GM12875 (cell line): Measurements from ENCODE around the gene OBSCN.
"Not testable (repeated sequence)": the region's sequence is repeated elsewhere in the genome, so short reads cannot be mapped to it uniquely, and the experiment has no call there.

Experiments used
- H3K4me3 ChIP-seq: one replicate; pipeline ENCODE4 v1.5.1; 2011; ENCODE audit warnings: low read depth, low read length, control low read depth
- CTCF ChIP-seq: IDR thresholded peaks from 2 replicates; pipeline ENCODE4 v1.5.1; 2011; ENCODE audit warnings: low read depth, mild to moderate bottlenecking, control low read depth, inconsistent platforms, low read length, moderate library complexity, borderline replicate concordance; ENCODE audit not compliant: insufficient read depth

The OBSCN gene

GRCh38 chr1:228168563-228169270 is 39.1 kb upstream of the OBSCN start:
- TF ChIP-seq CTCF = no peak

GRCh38 chr1:228169345-228169744 is 38.5 kb upstream of the OBSCN start:
- no peak for TF ChIP-seq CTCF
- no peak overlapping the region for H3K4me3 ChIP-seq

More at GRCh38 chr1:228168563-228169270, 39.1 kb upstream of the OBSCN start:
- no peak overlapping the region for H3K4me3 ChIP-seq

GRCh38 chr1:228170666-228171065 is 37.2 kb upstream of the OBSCN start:
- no peak overlapping the region for H3K4me3 ChIP-seq
- no peak for TF ChIP-seq CTCF

GRCh38 chr1:228171221-228171891 is 36.5 kb upstream of the OBSCN start:
- TF ChIP-seq CTCF = no peak
- H3K4me3 ChIP-seq = no peak overlapping the region

GRCh38 chr1:228172591-228173527 is 35.0 kb upstream of the OBSCN start:
- no peak overlapping the region for H3K4me3 ChIP-seq
- TF ChIP-seq CTCF = no peak

- not testable (repeated sequence) for H3K4me3 ChIP-seq
Measured at GRCh38 chr1:228173528-228174481, 34.0 kb upstream of the OBSCN start.
